HG03571 (cell line): Measurements from ENCODE around the gene CTNND2.

Experiments used
- ATAC-seq: cut with Tn5 transposase; IDR thresholded peaks from one replicate; pipeline ENCODE4 v1.9.1; 2021; ENCODE audit not compliant: unreplicated experiment

The CTNND2 gene

DNA sequence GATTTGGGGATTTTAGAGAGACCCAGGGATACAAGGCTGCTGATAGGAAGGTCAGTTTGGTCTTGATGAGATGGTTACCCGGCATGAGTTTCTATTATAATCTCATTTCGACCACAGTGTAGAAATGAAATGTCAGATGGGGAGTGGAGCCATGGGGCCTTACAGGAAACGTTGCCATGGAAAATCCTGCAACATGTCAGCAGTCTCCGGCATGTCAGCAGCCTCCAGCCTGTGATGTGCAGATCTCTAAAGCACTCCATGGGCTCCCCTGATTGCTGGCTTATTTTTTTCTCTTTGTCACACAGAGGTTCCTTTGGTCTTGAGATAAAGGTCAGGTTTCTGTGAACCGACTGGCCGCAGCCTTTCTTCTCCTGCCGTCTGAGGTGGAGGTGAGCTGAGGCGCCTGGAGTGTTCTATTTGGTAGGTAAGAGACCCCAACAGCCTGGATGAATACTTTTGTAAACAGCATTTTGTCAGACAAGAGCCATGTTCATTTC lies 934.5 kb downstream of the CTNND2 start:
- ATAC-seq: no peak

DNA sequence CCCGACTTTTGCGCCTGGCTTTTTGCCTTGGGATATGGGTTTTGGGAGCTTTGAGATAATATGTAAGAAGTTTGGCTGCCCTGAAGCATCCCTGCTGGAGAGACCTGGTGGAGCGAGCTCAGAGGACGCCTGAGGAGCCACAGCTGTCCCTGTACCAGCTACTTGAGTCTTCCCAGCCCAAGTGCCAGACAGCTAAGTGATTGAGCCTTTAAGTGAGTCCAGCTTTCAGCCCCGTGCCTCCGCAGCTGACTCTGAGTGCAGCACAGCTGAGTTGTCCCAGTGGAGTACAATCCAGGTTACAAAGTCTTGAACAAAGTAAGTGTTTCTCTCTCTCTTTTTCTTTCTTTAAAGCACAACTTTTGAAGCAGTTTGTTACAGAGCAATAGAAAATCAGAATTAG lies 939.4 kb downstream of the CTNND2 start:
- ATAC-seq: no peak

DNA sequence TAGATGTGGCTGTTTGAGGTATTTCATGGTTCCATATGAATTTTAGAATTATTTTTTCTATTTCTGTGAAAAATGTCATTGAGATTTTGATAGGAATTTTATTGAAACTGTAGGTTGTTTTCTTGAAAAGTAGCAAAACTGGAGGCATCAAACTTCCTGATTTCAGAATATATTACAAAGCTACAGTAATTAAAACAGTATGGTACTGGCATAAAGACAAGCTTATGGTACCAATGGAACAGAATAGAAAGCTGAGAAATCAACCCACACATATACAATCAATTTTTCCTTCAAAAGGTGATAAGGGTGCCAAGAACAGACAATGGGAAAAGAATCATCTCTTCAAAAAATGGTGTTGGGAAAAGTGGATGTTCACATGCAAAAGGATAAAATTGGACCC lies 945.5 kb downstream of the CTNND2 start:
- no peak for ATAC-seq

DNA sequence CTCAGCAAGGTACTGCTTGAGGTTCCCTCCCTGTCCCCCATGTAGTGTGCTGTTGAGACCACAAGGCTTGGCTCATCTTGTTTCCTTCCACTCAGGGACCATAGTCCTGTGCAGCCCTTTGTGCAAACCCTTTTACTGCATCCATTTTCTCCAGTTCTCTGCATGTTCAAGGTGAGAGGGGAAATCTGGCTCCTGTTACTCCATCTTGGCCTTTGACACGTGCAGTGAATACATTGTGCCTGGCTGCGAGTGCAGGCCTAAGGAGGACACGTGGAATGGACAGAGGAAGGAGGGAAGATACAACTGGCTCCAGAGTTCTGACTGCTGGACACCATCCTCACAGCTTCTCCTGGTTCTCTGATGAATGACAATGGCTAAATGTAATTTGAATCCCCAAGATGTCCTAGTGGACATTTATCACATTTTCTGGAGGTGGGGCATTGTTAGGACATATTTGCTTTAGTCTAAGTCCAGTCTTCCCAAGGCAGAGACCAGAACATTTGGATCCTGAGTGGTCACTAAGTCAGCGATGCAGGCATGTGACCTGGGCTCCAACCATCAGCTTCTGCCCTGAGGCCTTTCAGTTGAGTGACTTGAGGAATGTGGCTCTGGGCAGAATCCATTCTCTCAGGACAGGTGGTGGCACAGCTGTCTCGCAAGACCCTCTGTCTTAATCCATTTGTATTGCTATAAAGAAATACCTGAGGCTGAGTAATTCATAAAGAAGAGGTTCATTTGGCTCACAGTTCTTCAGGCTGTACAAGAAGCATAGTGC lies 954.2 kb downstream of the CTNND2 start:
- ATAC-seq: no peak

DNA sequence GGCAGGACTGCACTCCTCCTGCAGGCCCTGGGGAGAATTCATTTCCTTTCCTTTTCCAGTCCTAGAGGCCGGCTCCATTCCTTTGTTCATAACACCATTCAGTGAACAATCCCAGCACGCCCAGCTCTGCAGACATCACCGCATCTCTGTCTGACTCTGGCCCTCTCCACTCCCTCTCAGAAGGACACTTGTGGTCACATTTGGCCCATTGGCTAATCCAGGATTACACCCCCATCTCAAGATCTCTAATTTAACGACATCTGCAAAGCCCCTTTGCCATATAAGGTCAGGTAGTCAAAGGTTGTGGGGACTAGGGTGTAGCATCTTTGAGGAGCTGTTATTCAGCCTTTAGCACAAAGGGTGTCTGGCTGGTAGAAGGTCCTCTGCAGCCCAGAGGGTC lies 958.2 kb downstream of the CTNND2 start:
- no peak for ATAC-seq

DNA sequence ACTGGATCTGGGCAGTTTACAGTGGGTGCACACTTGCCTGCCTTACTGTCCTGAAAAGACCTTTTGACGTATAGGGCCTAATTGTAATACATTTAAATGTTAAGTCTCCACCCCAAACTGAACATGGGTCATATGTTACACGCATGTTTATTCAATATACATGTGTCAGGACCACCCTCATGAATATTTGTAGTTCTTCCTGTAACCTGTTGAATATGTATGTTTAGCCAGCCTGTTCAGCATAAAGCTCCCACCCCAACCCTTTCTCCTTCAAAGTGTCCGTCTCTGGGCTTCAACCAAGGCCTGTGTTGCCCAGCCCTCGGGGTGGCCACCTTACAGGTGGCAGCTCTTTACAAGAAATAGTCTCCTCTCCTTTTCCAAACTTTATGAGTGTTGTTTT lies 962.3 kb downstream of the CTNND2 start:
- ATAC-seq: no peak

DNA sequence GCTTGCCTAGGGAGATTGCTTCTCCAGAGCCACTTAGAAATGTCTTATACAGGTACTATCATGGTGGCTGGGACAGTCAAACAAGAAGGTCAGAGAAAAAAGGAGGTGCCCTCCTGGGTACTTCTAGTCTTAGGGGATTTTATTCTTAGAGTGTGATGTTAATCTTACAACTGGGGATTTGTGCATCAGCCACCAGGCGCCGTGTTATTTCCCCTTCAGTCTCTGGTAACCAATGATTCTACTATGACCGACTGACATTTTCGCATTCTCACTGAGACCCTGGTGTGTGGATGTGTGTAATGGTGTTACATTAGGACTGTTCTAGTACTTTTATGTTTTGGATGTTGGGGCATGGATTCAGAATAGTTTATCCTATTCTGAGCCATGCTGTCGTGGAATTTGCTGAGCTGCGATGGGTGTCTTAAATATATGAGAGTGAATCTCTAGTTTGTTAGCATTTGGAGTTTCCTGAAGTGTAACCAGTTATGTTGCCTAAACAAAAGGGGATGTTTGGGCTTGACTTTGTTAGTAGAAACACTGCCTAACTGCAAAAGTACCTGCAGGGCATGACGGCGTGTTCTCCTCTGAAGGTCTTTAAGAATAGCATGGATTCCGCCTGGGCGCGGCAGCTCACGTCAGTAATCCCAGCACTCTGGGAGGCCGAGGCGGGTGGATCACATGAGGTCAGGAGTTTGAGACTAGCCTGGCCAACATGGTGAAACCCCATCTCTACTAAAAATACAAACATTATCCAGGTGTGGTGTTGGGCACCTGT lies 968.0 kb downstream of the CTNND2 start:
- ATAC-seq: no peak

DNA sequence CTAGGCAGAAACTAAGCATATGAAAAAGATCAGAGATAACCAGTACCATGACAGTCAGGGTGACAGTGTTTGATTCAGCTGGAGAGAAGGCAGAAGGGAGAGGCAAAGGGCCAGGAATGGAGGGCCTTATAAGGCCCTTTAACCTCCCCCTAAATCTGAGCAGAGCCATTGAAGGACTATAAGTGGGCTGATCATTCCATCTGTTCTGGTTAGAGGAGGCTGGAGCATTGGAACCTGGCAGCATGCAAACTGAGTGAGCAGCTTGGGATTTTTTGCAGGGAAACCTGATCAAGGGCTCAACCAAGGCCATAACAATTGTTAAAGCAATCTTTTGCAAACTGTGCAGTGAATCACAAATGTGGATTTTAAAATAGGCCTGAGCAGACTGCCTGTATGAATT lies 968.7 kb downstream of the CTNND2 start:
- ATAC-seq: no peak

DNA sequence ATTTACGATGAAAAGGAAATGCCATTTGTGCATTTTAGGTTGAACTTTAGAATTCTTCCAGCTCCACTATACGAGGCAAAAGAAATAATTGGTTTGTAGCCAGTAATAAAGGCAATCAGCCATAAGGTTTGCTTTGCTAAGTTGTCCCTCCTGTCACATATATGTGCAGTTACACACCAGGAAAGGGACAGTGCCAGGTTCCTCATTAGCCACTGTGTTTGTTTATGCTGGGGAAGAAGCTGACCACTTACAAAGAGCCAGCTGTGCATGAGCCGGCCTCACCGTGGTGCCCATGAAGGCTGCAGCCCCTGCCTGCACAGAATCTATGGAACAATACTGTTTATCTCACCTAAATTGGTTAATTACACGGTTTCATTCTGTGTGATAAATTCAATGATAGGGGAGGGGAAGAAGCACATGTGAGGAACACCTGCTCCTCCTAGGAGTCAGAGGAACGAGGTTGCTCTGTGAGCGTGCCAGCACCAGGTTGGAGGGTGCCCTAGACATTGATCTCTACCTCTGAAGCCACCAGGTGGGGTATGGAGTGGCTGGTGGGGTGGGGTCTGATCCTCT lies 969.4 kb downstream of the CTNND2 start:
- ATAC-seq: no peak

DNA sequence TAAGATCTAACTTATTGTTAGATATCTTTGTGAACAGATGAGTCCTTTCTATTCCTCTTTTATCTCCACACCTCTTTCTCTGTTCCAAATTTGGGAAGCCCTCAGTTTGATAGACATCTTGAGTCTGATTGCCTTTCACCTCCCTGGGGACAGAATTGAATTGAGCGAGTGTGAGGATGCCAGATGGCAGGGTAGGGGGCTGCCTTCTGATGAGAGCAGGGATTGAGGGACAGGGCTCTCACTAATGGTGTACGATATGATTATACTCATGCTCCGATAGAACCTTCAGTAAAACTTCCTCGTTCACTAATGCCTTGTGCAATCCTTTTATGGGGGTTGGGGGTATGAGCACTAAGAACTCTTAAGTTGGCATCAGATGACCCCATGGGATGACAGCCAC lies 971.1 kb downstream of the CTNND2 start:
- no peak for ATAC-seq

DNA sequence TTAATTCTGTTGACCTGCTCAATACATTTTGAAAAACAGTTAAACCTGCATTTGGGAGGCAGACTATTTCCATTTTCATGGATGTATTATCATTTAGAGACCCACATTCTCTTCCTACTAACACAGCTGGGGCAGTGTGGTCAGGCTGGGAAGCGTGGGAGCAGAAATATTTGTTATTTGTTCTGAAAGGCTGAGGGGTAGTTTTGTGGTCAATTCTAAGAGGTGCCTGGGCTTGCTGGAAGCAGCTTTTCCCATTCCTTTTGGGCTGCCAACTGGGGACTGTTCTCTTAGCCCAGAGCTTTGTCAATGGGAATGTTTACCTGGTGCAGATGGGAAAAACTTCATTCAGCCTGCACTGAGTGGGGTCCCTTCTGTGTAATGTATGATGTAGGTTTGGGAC lies 971.8 kb downstream of the CTNND2 start:
- ATAC-seq: no peak

DNA sequence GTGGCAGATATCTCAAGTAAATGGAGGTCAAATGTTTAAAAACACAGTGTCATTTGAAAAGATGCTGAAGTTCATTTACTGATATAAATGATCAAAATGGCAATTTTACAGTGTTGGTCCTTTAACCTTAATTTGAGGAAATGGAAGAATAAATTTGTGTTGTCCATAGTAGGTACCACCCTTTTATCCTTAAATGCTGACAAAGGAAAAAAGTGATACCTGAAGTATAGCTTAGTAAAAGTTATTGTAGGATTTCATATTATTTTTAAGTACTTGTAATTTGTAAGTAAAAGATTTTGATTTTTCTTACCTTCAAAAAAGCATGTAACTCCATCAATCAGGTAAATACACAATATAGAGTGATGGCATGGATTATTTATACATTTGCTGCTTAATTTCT lies 976.6 kb downstream of the CTNND2 start:
- ATAC-seq: no peak

DNA sequence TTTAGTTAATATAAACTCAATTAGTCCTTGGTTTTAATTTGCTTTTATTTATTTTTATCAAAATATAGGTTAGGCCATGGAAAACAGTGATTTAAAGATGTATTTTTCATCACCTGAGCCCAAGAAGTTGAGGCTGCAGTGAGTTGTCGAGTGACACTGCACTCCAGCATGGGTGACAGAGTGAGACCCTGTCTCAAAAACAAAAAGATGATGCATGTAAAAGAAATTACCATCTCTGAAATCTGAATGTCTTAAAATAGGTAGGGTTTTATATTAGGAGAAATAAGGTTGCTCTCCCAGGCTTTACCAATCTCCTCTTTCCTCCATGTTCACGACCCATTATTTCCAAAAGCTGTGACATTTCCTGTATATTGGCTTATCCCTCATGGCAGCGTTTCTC lies 980.9 kb downstream of the CTNND2 start:
- no peak for ATAC-seq
